K562 (cell line): ENCODE measurements around the gene RAP2B. TPM values are rescaled to one million over a fixed set of nuclear protein-coding genes. Genes with fewer than 3 reads are reported as not detected.

Source experiments
- ATAC-seq: fragments of 200-7000 bp; cut with Tn5 transposase; 3 replicates; pipeline ENCODE4 v1.9.1; 2020; ENCODE audit warnings: moderate library complexity
- BruUV-seq: library from RNA; stranded (reverse); fragments of 400-500 nt; replicated peaks from 2 replicates; lab custom pipeline; 2021; lab: Mats Ljungman, UMichigan
- CTCF ChIA-PET: fragments of 300-600 bp; formaldehyde crosslinking; extraction: SDS; loops from one replicate; lab custom pipeline; 2021; ENCODE audit warnings: low intra/inter-chr PET ratio; lab: Yijun Ruan, JAX
- POLR2A ChIA-PET: fragments of 300-600, 350-650 bp; sonication (Branson Sonifier 250); formaldehyde crosslinking; extraction: SDS; loops from one replicate; lab custom pipeline; 2021; ENCODE audit warnings: antibody characterized with exemption, inconsistent platforms; lab: Yijun Ruan, JAX
- DNase-seq, 4 experiments: peaks; one replicate each; pipeline versions ENCODE4 v3.0.0 to v3.0.0-alpha.2; 2011 to 2018; ENCODE audit warnings: low spot score in 3 of 4, mixed read lengths in 3 of 4; ENCODE audit errors: extremely low read depth in 1 of 4
- FAIRE-seq: peaks from 2 replicates; lab custom pipeline; 2011; peaks lifted over from hg19 to GRCh38; lab: Jason Lieb, UNC
- H2AFZ ChIP-seq: 2 replicates; pipeline ENCODE4 v1.6.0; 2011; ENCODE audit warnings: low read depth, low read length, control low read depth, inconsistent platforms
- H3K27ac ChIP-seq: fragments of 200-600 bp; 3 replicates; pipeline ENCODE4 v1.8.0; 2011; ENCODE audit warnings: low read depth, mild to moderate bottlenecking, control low read depth, inconsistent platforms, low read length, moderate library complexity, mixed read lengths; ENCODE audit errors: extremely low read depth
- H3K27me3 ChIP-seq, 2 experiments: fragments of 300-600 bp in 1 of 2; 2 replicates in 1 of 2; 3 replicates in 1 of 2; pipeline versions ENCODE4 v1.6.0 to v1.8.0; 2011; ENCODE audit warnings: inconsistent platforms in 2 of 2, low read length in 2 of 2, mild to moderate bottlenecking in 1 of 2, mixed read lengths in 1 of 2, moderate library complexity in 1 of 2; ENCODE audit not compliant: control insufficient read depth in 2 of 2, insufficient read depth in 2 of 2
- H3K36me3 ChIP-seq: fragments of 300-600 bp; 3 replicates; pipeline ENCODE4 v1.8.0; 2011; ENCODE audit warnings: mild to moderate bottlenecking, low read length, inconsistent platforms; ENCODE audit not compliant: control insufficient read depth, insufficient read depth
- H3K4me1 ChIP-seq, 2 experiments: fragments of 200-600 bp in 1 of 2; replicated peaks in 1 of 2; 2 replicates in 1 of 2; 3 replicates in 1 of 2; pipeline versions ENCODE4 v1.5.1 to v1.8.0; 2011; ENCODE audit warnings: inconsistent platforms in 2 of 2, low read length in 2 of 2, mild to moderate bottlenecking in 1 of 2, mixed read lengths in 1 of 2, moderate library complexity in 1 of 2; ENCODE audit not compliant: control insufficient read depth in 2 of 2, insufficient read depth in 2 of 2
- H3K4me2 ChIP-seq: 2 replicates; pipeline ENCODE4 v1.6.1; 2011; ENCODE audit warnings: low read length, control low read depth, inconsistent platforms, mixed read lengths; ENCODE audit not compliant: insufficient read depth
- H3K4me3 ChIP-seq: fragments of 200-600 bp; sonication (generic), shearing (Covaris generic); 2 replicates; pipeline ENCODE4 v1.5.1; 2016; ENCODE audit warnings: control low read depth, inconsistent platforms
- H3K79me2 ChIP-seq: fragments of 200-600 bp; 3 replicates; pipeline ENCODE4 v1.8.0; 2011; ENCODE audit warnings: low read length, inconsistent platforms; ENCODE audit not compliant: control insufficient read depth, insufficient read depth
- H3K9ac ChIP-seq, 2 experiments: 2 replicates each; pipeline versions ENCODE4 v1.6.0 to v1.6.1; 2011; ENCODE audit warnings: low read depth in 2 of 2, low read length in 2 of 2, control low read depth in 1 of 2, inconsistent platforms in 1 of 2, mild to moderate bottlenecking in 1 of 2, mixed read lengths in 1 of 2; ENCODE audit not compliant: insufficient read depth in 1 of 2
- H3K9me1 ChIP-seq: one replicate; pipeline ENCODE4 v1.6.0; 2011; ENCODE audit warnings: inconsistent platforms, mild to moderate bottlenecking, low read length, moderate library complexity; ENCODE audit not compliant: control insufficient read depth, insufficient read depth
- H3K9me3 ChIP-seq: replicated peaks from 2 replicates; pipeline ENCODE4 v1.5.1; 2011; ENCODE audit warnings: low read depth, low read length, inconsistent platforms; ENCODE audit not compliant: control insufficient read depth, insufficient read depth
- H4K20me1 ChIP-seq: replicated peaks from 2 replicates; pipeline ENCODE4 v1.6.1; 2011; ENCODE audit warnings: low read length, inconsistent platforms, mixed read lengths; ENCODE audit not compliant: control insufficient read depth, insufficient read depth
- ARID4B ChIP-seq: sonication (generic); formaldehyde crosslinking; IDR thresholded peaks from 2 replicates; pipeline ENCODE4 v1.8.0; 2022; ENCODE audit warnings: mild to moderate bottlenecking, missing genetic modification reagents
- ETV5 ChIP-seq: sonication (generic); formaldehyde crosslinking; IDR thresholded peaks from 2 replicates; pipeline ENCODE4 v1.4.0; 2020; ENCODE audit warnings: low read depth, mild to moderate bottlenecking, missing genetic modification reagents
- MAZ ChIP-seq, 2 experiments: fragments of 450-650 bp in 1 of 2; sonication (generic) in 1 of 2; formaldehyde crosslinking; IDR thresholded peaks in 1 of 2; conservative IDR thresholded peaks in 1 of 2; 2 replicates each; pipeline versions ENCODE4 v1.4.0 to v1.5.0; 2020; ENCODE audit warnings: mild to moderate bottlenecking in 1 of 2, missing genetic modification reagents in 1 of 2
- NONO ChIP-seq, 2 experiments: fragments of 200-400 bp in 1 of 2; fragments of 450-650 bp in 1 of 2; formaldehyde crosslinking in 1 of 2; IDR thresholded peaks; 2 replicates each; pipeline ENCODE4 v1.6.1; 2017; ENCODE audit warnings: low read depth in 2 of 2, mild to moderate bottlenecking in 2 of 2, moderate library complexity in 2 of 2, low read length in 1 of 2
- NR0B1 ChIP-seq: fragments of 450-650 bp; IDR thresholded peaks from one replicate; pipeline ENCODE4 v1.6.1; 2018; ENCODE audit warnings: mild to moderate bottlenecking, moderate library complexity; ENCODE audit not compliant: partially characterized antibody
- RFX7 ChIP-seq: fragments of 250-450 bp; sonication (Bioruptor Pico); IDR thresholded peaks from 2 replicates; pipeline ENCODE4 v1.5.1; 2021; ENCODE audit warnings: mild to moderate bottlenecking
- SIN3B ChIP-seq: fragments of 450-650 bp; IDR thresholded peaks from 2 replicates; pipeline ENCODE4 v1.6.1; 2017; ENCODE audit warnings: low read depth, mild to moderate bottlenecking, moderate library complexity
- ZKSCAN1 ChIP-seq: fragments of 150-350 bp; IDR thresholded peaks from 2 replicates; pipeline ENCODE4 v1.6.1; 2016; ENCODE audit warnings: low read depth, low read length
- ZKSCAN3 ChIP-seq: fragments of 250-450 bp; sonication (Bioruptor Pico); IDR thresholded peaks from 2 replicates; pipeline ENCODE4 v1.4.0; 2020
- ZNF140 ChIP-seq: fragments of 250-450 bp; sonication (Bioruptor Pico); IDR thresholded peaks from 2 replicates; pipeline ENCODE4 v1.8.0; 2021; ENCODE audit warnings: moderate library complexity, mild to moderate bottlenecking, inconsistent platforms
- ZNF57 ChIP-seq: fragments of 450-650 bp; formaldehyde crosslinking; IDR thresholded peaks from 2 replicates; pipeline ENCODE4 v1.4.0; 2020; ENCODE audit warnings: mild to moderate bottlenecking, moderate library complexity
- WGBS: fragments of 100-300 bp; shearing (Covaris generic); methylation state at CpG from one replicate; pipeline ENCODE4 v1.1.6; 2016; ENCODE audit warnings: low coverage, mixed read lengths; ENCODE audit not compliant: insufficient coverage; ENCODE audit errors: missing lambda C conversion rate; 5-methylcytosine and 5-hydroxymethylcytosine counted together
- in situ Hi-C: fragments of 300-500 bp; cut with MboI; formaldehyde crosslinking; loops from 4 replicates; pipeline ENCODE4 v1.15.0; 2018; ENCODE audit warnings: inconsistent platforms, mixed read lengths
- intact Hi-C: fragments of 100-400 bp; cut with micrococcal nuclease; formaldehyde crosslinking; loops from 2 replicates; pipeline ENCODE4 v1.14.2; 2022
- polyA plus RNA-seq, 8 experiments: library from polyadenylated mRNA; depleted of rRNA in 4 of 8; stranded (reverse) in 5 of 8; unstranded in 3 of 8; fragments of >200 nt; fragmentation: Nextera tagmentation in 2 of 8; fragmentation: Illumina TruSeq in 1 of 8; extraction: Ambion mirVana in 2 of 8; extraction: Trizol in 1 of 8; gene quantifications; 2 replicates each; pipeline versions ENCODE4 v1.2.1 to v1.2.3, GENCODE V29; 2011 to 2014; ENCODE audit warnings: inconsistent platforms in 1 of 8, missing spikeins in 1 of 8
- total RNA-seq, 7 experiments: library from RNA; depleted of rRNA in 6 of 7; stranded (reverse); fragments of >200 nt in 6 of 7; fragmentation: Illumina TruSeq in 2 of 7; extraction: Trizol in 2 of 7; gene quantifications; 2 replicates each; pipeline versions ENCODE4 v1.2.1 to v1.2.3, GENCODE V29; 2011 to 2021; ENCODE audit warnings: low replicate concordance in 1 of 7
- TF ChIP-seq, protein P1 (sequence below): sonication (generic); formaldehyde crosslinking; IDR thresholded peaks from 2 replicates; pipeline ENCODE4 v1.8.0; 2022; ENCODE audit warnings: mild to moderate bottlenecking, missing genetic modification reagents
- TF ChIP-seq, protein P2 (sequence below): fragments of 250-450 bp; sonication (Bioruptor Pico); IDR thresholded peaks from 2 replicates; pipeline ENCODE4 v1.4.0; 2020; ENCODE audit warnings: mild to moderate bottlenecking, moderate library complexity, borderline replicate concordance

Gene RAP2B
- total and polyA plus RNA-seq, 9 of the 15 experiments (the other 6 are each of a cell fraction or from before 2014, with no cell fraction given): 9.4 to 31.2 (median 15.8) TPM

- DNase-seq: no peak
- H3K4me1 ChIP-seq: peaks cover 0 to 23% of the 10 kb centered on the region in 2 experiments; a peak in 2 of 5 replicates
- no peaks in the 10 kb centered on the region for H3K9me1 ChIP-seq
- 0 out of 2 replicates have a peak, but pooled peaks cover 2% of the 10 kb centered on the region for H3K9me3 ChIP-seq
- H3K36me3 ChIP-seq: no peaks in the 10 kb centered on the region
- H2AFZ ChIP-seq: no peak overlapping the region
- intact Hi-C loops: no loop called here
- no peak for FAIRE-seq
- H3K4me3 ChIP-seq: no peak overlapping the region
- H3K27me3 ChIP-seq: no peaks in the 10 kb centered on the region
- no peak overlapping the region for H3K9ac ChIP-seq
- H3K27ac ChIP-seq: no peak overlapping the region
- POLR2A ChIA-PET: no interaction called here
- peaks cover 12% of the 10 kb centered on the region for H3K79me2 ChIP-seq
- no peaks in the 10 kb centered on the region; the same call in 1 of the 2 replicates for H4K20me1 ChIP-seq
- CTCF ChIA-PET: no interaction called here
- WGBS: 55% methylated on average over 4 of the region's 4 CpGs
- no peak overlapping the region for H3K4me2 ChIP-seq
- in situ Hi-C loops: no loop called here
- no TSS peak for BruUV-seq
- ATAC-seq: no peak
- TF ChIP-seq SIN3B (no peak), ETV5 (CRISPR knock-in tag) (no peak), ZNF57 (CRISPR knock-in tag) (no peak), MAZ (CRISPR knock-in tag; conservative IDR thresholded peaks at IDR 0.05 in 1 of 2, IDR thresholded peaks at IDR 0.05 in 1 of 2) (no peak), RFX7 (CRISPR knock-in tag) (no peak), NONO (IDR thresholded peaks at IDR 0.05; ENCODE audit: low read depth in 2 of 2, low read length in 1 of 2) (no peak), ZKSCAN3 (no peak), ZKSCAN1 (no peak), NR0B1 (no peak), ARID4B (CRISPR knock-in tag) (no peak), ZNF140 (CRISPR knock-in tag) (no peak)
- TF ChIP-seq, protein P1, sequence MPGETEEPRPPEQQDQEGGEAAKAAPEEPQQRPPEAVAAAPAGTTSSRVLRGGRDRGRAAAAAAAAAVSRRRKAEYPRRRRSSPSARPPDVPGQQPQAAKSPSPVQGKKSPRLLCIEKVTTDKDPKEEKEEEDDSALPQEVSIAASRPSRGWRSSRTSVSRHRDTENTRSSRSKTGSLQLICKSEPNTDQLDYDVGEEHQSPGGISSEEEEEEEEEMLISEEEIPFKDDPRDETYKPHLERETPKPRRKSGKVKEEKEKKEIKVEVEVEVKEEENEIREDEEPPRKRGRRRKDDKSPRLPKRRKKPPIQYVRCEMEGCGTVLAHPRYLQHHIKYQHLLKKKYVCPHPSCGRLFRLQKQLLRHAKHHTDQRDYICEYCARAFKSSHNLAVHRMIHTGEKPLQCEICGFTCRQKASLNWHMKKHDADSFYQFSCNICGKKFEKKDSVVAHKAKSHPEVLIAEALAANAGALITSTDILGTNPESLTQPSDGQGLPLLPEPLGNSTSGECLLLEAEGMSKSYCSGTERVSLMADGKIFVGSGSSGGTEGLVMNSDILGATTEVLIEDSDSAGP (CRISPR knock-in tag): no peak
- TF ChIP-seq, protein P2, sequence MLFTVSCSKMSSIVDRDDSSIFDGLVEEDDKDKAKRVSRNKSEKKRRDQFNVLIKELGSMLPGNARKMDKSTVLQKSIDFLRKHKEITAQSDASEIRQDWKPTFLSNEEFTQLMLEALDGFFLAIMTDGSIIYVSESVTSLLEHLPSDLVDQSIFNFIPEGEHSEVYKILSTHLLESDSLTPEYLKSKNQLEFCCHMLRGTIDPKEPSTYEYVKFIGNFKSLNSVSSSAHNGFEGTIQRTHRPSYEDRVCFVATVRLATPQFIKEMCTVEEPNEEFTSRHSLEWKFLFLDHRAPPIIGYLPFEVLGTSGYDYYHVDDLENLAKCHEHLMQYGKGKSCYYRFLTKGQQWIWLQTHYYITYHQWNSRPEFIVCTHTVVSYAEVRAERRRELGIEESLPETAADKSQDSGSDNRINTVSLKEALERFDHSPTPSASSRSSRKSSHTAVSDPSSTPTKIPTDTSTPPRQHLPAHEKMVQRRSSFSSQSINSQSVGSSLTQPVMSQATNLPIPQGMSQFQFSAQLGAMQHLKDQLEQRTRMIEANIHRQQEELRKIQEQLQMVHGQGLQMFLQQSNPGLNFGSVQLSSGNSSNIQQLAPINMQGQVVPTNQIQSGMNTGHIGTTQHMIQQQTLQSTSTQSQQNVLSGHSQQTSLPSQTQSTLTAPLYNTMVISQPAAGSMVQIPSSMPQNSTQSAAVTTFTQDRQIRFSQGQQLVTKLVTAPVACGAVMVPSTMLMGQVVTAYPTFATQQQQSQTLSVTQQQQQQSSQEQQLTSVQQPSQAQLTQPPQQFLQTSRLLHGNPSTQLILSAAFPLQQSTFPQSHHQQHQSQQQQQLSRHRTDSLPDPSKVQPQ (CRISPR knock-in tag): no peak
Measured at GRCh38 chr3:153158189-153158588, 3.8 kb upstream of the RAP2B start.
